ENCODE data around the gene RTP1.

Gene RTP1

GRCh38 chr3:187197335-187197649, at the start of gene RTP1:
Gene RTP1 (plus strand): TSS chr3:187197486. CDS start chr3:187197516, 30 bp downstream.
- TF ChIP-seq CTCF (IDR thresholded peaks at IDR 0.05; ENCODE audit: low read depth, low read length, missing control alignments) = no peak
- no peak within 1 kb of the TSS for H3K4me3 ChIP-seq (replicated peaks; ENCODE audit: low read depth, low read length)
- DNase-seq (ENCODE audit: extremely low read depth, low read depth) = no peak

GRCh38 chr3:187150186-187150585, 47.1 kb upstream of the RTP1 start:
- no peak for DNase-seq (ENCODE audit: extremely low read depth, low read depth)
- H3K4me3 ChIP-seq (replicated peaks; ENCODE audit: low read depth, low read length) = no peak overlapping the region
- TF ChIP-seq CTCF (IDR thresholded peaks at IDR 0.05; ENCODE audit: low read depth, low read length, missing control alignments) = no peak

- TF ChIP-seq CTCF (IDR thresholded peaks at IDR 0.05; ENCODE audit: low read depth, low read length, missing control alignments) = no peak
- no peak overlapping the region for H3K4me3 ChIP-seq (replicated peaks; ENCODE audit: low read depth, low read length)
- no peak for DNase-seq (ENCODE audit: extremely low read depth, low read depth)
These were observed 46.7 kb upstream of the RTP1 start for GRCh38 chr3:187150599-187150998.

GRCh38 chr3:187161556-187161955, 35.7 kb upstream of the RTP1 start:
- DNase-seq (ENCODE audit: extremely low read depth, low read depth) = no peak
- no peak for TF ChIP-seq CTCF (IDR thresholded peaks at IDR 0.05; ENCODE audit: low read depth, low read length, missing control alignments)
- no peak overlapping the region for H3K4me3 ChIP-seq (replicated peaks; ENCODE audit: low read depth, low read length)

GRCh38 chr3:187162265-187162953, 34.9 kb upstream of the RTP1 start:
- no peak for TF ChIP-seq CTCF (IDR thresholded peaks at IDR 0.05; ENCODE audit: low read depth, low read length, missing control alignments)
- no peak for DNase-seq (ENCODE audit: extremely low read depth, low read depth)
- H3K4me3 ChIP-seq (replicated peaks; ENCODE audit: low read depth, low read length) = no peak overlapping the region

GRCh38 chr3:187165144-187165543, 32.1 kb upstream of the RTP1 start:
- no peak overlapping the region for H3K4me3 ChIP-seq (replicated peaks; ENCODE audit: low read depth, low read length)
- peak; percentile 41 for DNase-seq (ENCODE audit: extremely low read depth, low read depth)
- peak; percentile 49 for TF ChIP-seq CTCF (IDR thresholded peaks at IDR 0.05; ENCODE audit: low read depth, low read length, missing control alignments)

- H3K4me3 ChIP-seq (replicated peaks; ENCODE audit: low read depth, low read length) = no peak overlapping the region
- DNase-seq (ENCODE audit: extremely low read depth, low read depth) = no peak
- TF ChIP-seq CTCF (IDR thresholded peaks at IDR 0.05; ENCODE audit: low read depth, low read length, missing control alignments) = no peak
These were observed 30.5 kb upstream of the RTP1 start for GRCh38 chr3:187166750-187167149.
